SK-N-SH (cell line): ENCODE results near the gene TRPC4AP. TPM values are rescaled to one million over a fixed set of nuclear protein-coding genes. Genes with fewer than 3 reads are reported as not detected.

Experiments
- CTCF ChIA-PET: fragments of 300-600, 350-600 bp; formaldehyde crosslinking; extraction: SDS; loops from one replicate; lab custom pipeline; 2021; lab: Yijun Ruan, JAX
- POLR2A ChIA-PET: fragments of 350-600 bp; sonication (Branson Sonifier 250); formaldehyde crosslinking; extraction: SDS; loops from one replicate; lab custom pipeline; 2020; ENCODE audit warnings: antibody characterized with exemption, inconsistent platforms; lab: Yijun Ruan, JAX
- DNase-seq: peaks from one replicate; pipeline ENCODE4 v3.0.0; 2012
- H2AFZ ChIP-seq: fragments of 200-600 bp; sonication (generic); 2 replicates; pipeline ENCODE4 v1.8.1; 2016; ENCODE audit warnings: antibody characterized with exemption, mild to moderate bottlenecking, low read depth
- H3F3A ChIP-seq: fragments of 200-600 bp; sonication (generic); replicated peaks from 2 replicates; pipeline ENCODE3; 2016; ENCODE audit warnings: antibody characterized with exemption, mild to moderate bottlenecking; ENCODE audit not compliant: insufficient read depth
- H3K27ac ChIP-seq, 2 experiments: fragments of 200-500 bp in 1 of 2; fragments of 200-600 bp in 1 of 2; sonication (Bioruptor generic) in 1 of 2; sonication (generic), shearing (Covaris generic) in 1 of 2; 2 replicates each; pipeline versions ENCODE4 v1.5.1 to v1.6.1; 2014 to 2016; ENCODE audit warnings: low read depth in 2 of 2, inconsistent platforms in 1 of 2, low read length in 1 of 2, mild to moderate bottlenecking in 1 of 2, mixed read lengths in 1 of 2
- H3K27me3 ChIP-seq: fragments of 200-600 bp; sonication (generic), shearing (Covaris generic); 2 replicates; pipeline ENCODE4 v1.6.1; 2016; ENCODE audit warnings: mixed run types; ENCODE audit not compliant: insufficient read depth
- H3K36me3 ChIP-seq, 2 experiments: fragments of 200-500 bp in 1 of 2; fragments of 200-600 bp in 1 of 2; sonication (Bioruptor generic) in 1 of 2; sonication (generic) in 1 of 2; replicated peaks in 1 of 2; 2 replicates each; pipeline versions ENCODE3 to v1.5.1; 2014 to 2016; ENCODE audit warnings: low read length in 1 of 2, mild to moderate bottlenecking in 1 of 2; ENCODE audit not compliant: insufficient read depth in 2 of 2, control insufficient read depth in 1 of 2
- H3K4me1 ChIP-seq, 2 experiments: fragments of 200-500 bp in 1 of 2; fragments of 200-600 bp in 1 of 2; sonication (Bioruptor generic) in 1 of 2; sonication (generic), shearing (Covaris generic) in 1 of 2; 2 replicates each; pipeline versions ENCODE4 v1.5.1 to v1.6.1; 2014 to 2016; ENCODE audit warnings: low read depth in 1 of 2, low read length in 1 of 2, mixed run types in 1 of 2; ENCODE audit not compliant: insufficient read depth in 2 of 2, control insufficient read depth in 1 of 2
- H3K4me2 ChIP-seq: fragments of 200-600 bp; sonication (generic), shearing (Covaris generic); 2 replicates; pipeline ENCODE4 v1.6.1; 2017; ENCODE audit warnings: mixed run types
- H3K4me3 ChIP-seq, 2 experiments: fragments of 200-500 bp in 1 of 2; fragments of 200-600 bp in 1 of 2; sonication (Bioruptor generic) in 1 of 2; sonication (generic), shearing (Covaris generic) in 1 of 2; 2 replicates each; pipeline versions ENCODE4 v1.5.1 to v1.8.1; 2014 to 2016; ENCODE audit warnings: low read depth in 2 of 2, inconsistent platforms in 1 of 2, low read length in 1 of 2, mild to moderate bottlenecking in 1 of 2, mixed read lengths in 1 of 2, moderate library complexity in 1 of 2
- H3K79me2 ChIP-seq: fragments of 200-600 bp; sonication (generic); 2 replicates; pipeline ENCODE4 v1.8.1; 2017; ENCODE audit warnings: mild to moderate bottlenecking; ENCODE audit not compliant: insufficient read depth
- H3K9ac ChIP-seq: fragments of 200-600 bp; sonication (generic); 2 replicates; pipeline ENCODE4 v1.6.1; 2017; ENCODE audit warnings: mixed run types
- H3K9me2 ChIP-seq: fragments of 200-600 bp; sonication (generic); 2 replicates; pipeline ENCODE4 v1.6.1; 2017; ENCODE audit warnings: mixed run types
- H3K9me3 ChIP-seq: fragments of 200-600 bp; sonication (generic); 2 replicates; pipeline ENCODE4 v1.6.1; 2017; ENCODE audit warnings: mixed run types, mild to moderate bottlenecking, moderate library complexity
- H4K20me1 ChIP-seq: fragments of 200-600 bp; sonication (generic); 2 replicates; pipeline ENCODE4 v1.6.1; 2017; ENCODE audit warnings: mild to moderate bottlenecking, mixed run types; ENCODE audit not compliant: insufficient read depth
- CTCF ChIP-seq: fragments of 200-600 bp; sonication (generic); IDR thresholded peaks from 2 replicates; pipeline ENCODE4 v1.6.1; 2017; ENCODE audit warnings: antibody characterized with exemption, mild to moderate bottlenecking, moderate library complexity
- GABPA ChIP-seq: IDR thresholded peaks from 2 replicates; pipeline ENCODE4 v1.4.0; 2012; ENCODE audit warnings: low read depth, mild to moderate bottlenecking
- GATA2 ChIP-seq: sonication (generic); formaldehyde crosslinking; IDR thresholded peaks from 2 replicates; pipeline ENCODE4 v1.5.0; 2020; ENCODE audit warnings: mild to moderate bottlenecking, missing genetic modification reagents
- JUND ChIP-seq: IDR thresholded peaks from 2 replicates; pipeline ENCODE4 v1.4.0; 2012
- NRF1 ChIP-seq: IDR thresholded peaks from 2 replicates; pipeline ENCODE4 v1.6.1; 2012; ENCODE audit warnings: low read depth, mild to moderate bottlenecking, low read length
- POLR2AphosphoS5 ChIP-seq: IDR thresholded peaks from 2 replicates; pipeline ENCODE4 v1.6.1; 2012; ENCODE audit warnings: low read depth, low read length
- ZBTB33 ChIP-seq: IDR thresholded peaks from 2 replicates; pipeline ENCODE4 v1.4.0; 2012; ENCODE audit warnings: low read depth, borderline replicate concordance
- WGBS: methylation state at CpG from one replicate; pipeline ENCODE4 v1.1.6; 2017; ENCODE audit warnings: low lambda C conversion rate; 5-methylcytosine and 5-hydroxymethylcytosine counted together
- polyA plus RNA-seq, 3 experiments: library from polyadenylated mRNA; depleted of rRNA; stranded (reverse); fragments of >200 nt; gene quantifications; 2 replicates each; pipeline ENCODE4 v1.2.3, GENCODE V29; 2012

The TRPC4AP gene
- polyA plus RNA-seq, 1 of the 3 experiments (the other 2 are of a cell fraction): 57.4 TPM

GRCh38 chr20:35020108-35020928 lies 72.3 kb downstream of the TRPC4AP start:
- POLR2A ChIA-PET: no interaction called here
- Histone ChIP-seq H3K27me3 (no peaks in the 10 kb centered on the region), H3F3A (no peaks in the 10 kb centered on the region), H3K9ac (no peak overlapping the region)
- 93% methylated on average over 8 of the region's 8 CpGs for WGBS
- no peak for TF ChIP-seq CTCF
- TF ChIP-seq NRF1: no peak
- TF ChIP-seq GABPA: no peak
- no peak for TF ChIP-seq JUND
- TF ChIP-seq GATA2: no peak
- no peak for TF ChIP-seq POLR2AphosphoS5
- TF ChIP-seq, all 33 proteins: peak for 0
- Histone ChIP-seq H3K9me3 (no peaks in the 10 kb centered on the region), H3K27ac (no peak overlapping the region), H3K79me2 (no peaks in the 10 kb centered on the region), H4K20me1 (no peaks in the 10 kb centered on the region), H2AFZ (no peak overlapping the region), H3K36me3 (peaks cover 36 to 59% of the 10 kb centered on the region in 2 experiments), H3K4me2 (no peak overlapping the region), H3K4me1 (no peaks in the 10 kb centered on the region; a peak in 1 of 4 replicates), H3K4me3 (no peak overlapping the region), H3K9me2 (no peaks in the 10 kb centered on the region)
- CTCF ChIA-PET: no interaction called here
- DNase-seq: no peak

GRCh38 chr20:35018590-35019371 lies 73.8 kb downstream of the TRPC4AP start:
- no peak for DNase-seq
- Histone ChIP-seq H3K9me3 (no peaks in the 10 kb centered on the region), H3K27ac (no peak overlapping the region), H2AFZ (no peak overlapping the region), H3F3A (no peaks in the 10 kb centered on the region), H3K4me2 (no peak overlapping the region), H4K20me1 (no peaks in the 10 kb centered on the region), H3K9me2 (no peaks in the 10 kb centered on the region), H3K4me3 (no peak overlapping the region), H3K36me3 (peaks cover 33 to 61% of the 10 kb centered on the region in 2 experiments), H3K27me3 (no peaks in the 10 kb centered on the region), H3K79me2 (no peaks in the 10 kb centered on the region), H3K4me1 (no peaks in the 10 kb centered on the region; a peak in 1 of 4 replicates), H3K9ac (no peak overlapping the region)
- 95% methylated on average over 11 of the region's 11 CpGs for WGBS
- TF ChIP-seq ZBTB33: no peak
- CTCF ChIA-PET: interaction anchor here (0.9 kb wide), 1 partner anchor 145 kb away, joined by 3 read pairs; no protein-coding TSS in a partner anchor
- POLR2A ChIA-PET: no interaction called here
